PC-3 (cell line): ENCODE data around the gene RSL1D1. TPM values are rescaled to one million over a fixed set of nuclear protein-coding genes. Genes with fewer than 3 reads are reported as not detected.

Source experiments
- ATAC-seq: fragments of 200-7000 bp; cut with Tn5 transposase; 2 replicates; pipeline ENCODE4 v1.9.1; 2020; ENCODE audit warnings: mild to moderate bottlenecking, moderate library complexity
- BruUV-seq: library from RNA; stranded (reverse); fragments of 400-500 nt; replicated peaks from 2 replicates; lab custom pipeline; 2021; lab: Mats Ljungman, UMichigan
- CTCF ChIA-PET: fragments of 300-600 bp; sonication (Branson Sonifier 250); formaldehyde crosslinking; loops from one replicate; lab custom pipeline; 2022; ENCODE audit warnings: antibody characterized with exemption; lab: Charles Lee
- POLR2A ChIA-PET: fragments of 300-600 bp; sonication (Branson Sonifier 250); formaldehyde crosslinking; loops from one replicate; lab custom pipeline; 2022; ENCODE audit warnings: antibody characterized with exemption; ENCODE audit not compliant: unreplicated experiment; lab: Charles Lee
- DNase-seq: peaks from one replicate; pipeline ENCODE4 v3.0.0-alpha.2; 2015
- H2AFZ ChIP-seq: fragments of 300-600 bp; sonication (generic); 2 replicates; pipeline ENCODE4 v1.6.0; 2016; ENCODE audit warnings: antibody characterized with exemption, low read length
- H3F3A ChIP-seq: fragments of 300-600 bp; sonication (generic); one replicate; pipeline ENCODE4 v1.6.0; 2017; ENCODE audit warnings: antibody characterized with exemption, low read length, control low read depth, mild to moderate bottlenecking; ENCODE audit not compliant: unreplicated experiment
- H3K27ac ChIP-seq: fragments of 300-600 bp; sonication (generic); 2 replicates; pipeline ENCODE4 v1.5.1; 2016; ENCODE audit warnings: mild to moderate bottlenecking, low read length
- H3K27me3 ChIP-seq: fragments of 300-600 bp; sonication (generic); 2 replicates; pipeline ENCODE4 v1.6.1; 2016; ENCODE audit warnings: low read length, mixed read lengths
- H3K36me3 ChIP-seq: fragments of 300-600 bp; sonication (generic); 2 replicates; pipeline ENCODE4 v1.6.1; 2016; ENCODE audit warnings: low read depth, mixed run types, low read length, mixed read lengths
- H3K4me1 ChIP-seq: fragments of 300-600 bp; sonication (generic); 2 replicates; pipeline ENCODE4 v1.5.1; 2016; ENCODE audit warnings: low read length; ENCODE audit not compliant: insufficient read depth
- H3K4me2 ChIP-seq: fragments of 300-600 bp; sonication (generic); 2 replicates; pipeline ENCODE4 v1.6.0; 2016; ENCODE audit warnings: low read length
- H3K4me3 ChIP-seq: fragments of 300-600 bp; sonication (generic); 2 replicates; pipeline ENCODE4 v1.5.1; 2016; ENCODE audit warnings: mild to moderate bottlenecking, low read length, mixed read lengths
- H3K79me2 ChIP-seq: fragments of 300-600 bp; sonication (generic); 2 replicates; pipeline ENCODE4 v1.6.1; 2017; ENCODE audit warnings: low read length, mixed read lengths
- H3K9ac ChIP-seq: fragments of 300-600 bp; sonication (generic); 2 replicates; pipeline ENCODE4 v1.6.0; 2016; ENCODE audit warnings: mild to moderate bottlenecking, low read length
- H3K9me2 ChIP-seq: fragments of 300-600 bp; sonication (generic); replicated peaks from 2 replicates; pipeline ENCODE4 v1.6.1; 2016; ENCODE audit warnings: mixed run types, low read length, mixed read lengths
- H3K9me3 ChIP-seq: fragments of 300-600 bp; sonication (generic); 2 replicates; pipeline ENCODE4 v1.6.1; 2016; ENCODE audit warnings: low read length, mixed read lengths
- H4K20me1 ChIP-seq: fragments of 300-600 bp; sonication (generic); 2 replicates; pipeline ENCODE4 v1.6.1; 2016; ENCODE audit warnings: low read length, mixed read lengths
- CTCF ChIP-seq: fragments of 300-600 bp; sonication (generic); conservative IDR thresholded peaks from 2 replicates; pipeline ENCODE4 v1.5.1; 2017; ENCODE audit warnings: antibody characterized with exemption, low read depth, mild to moderate bottlenecking, low read length
- EZH2 ChIP-seq: fragments of 300-600 bp; sonication (generic); IDR thresholded peaks from one replicate; pipeline ENCODE4 v1.6.1; 2017; ENCODE audit warnings: antibody characterized with exemption, mild to moderate bottlenecking, low read length; ENCODE audit not compliant: unreplicated experiment
- EZH2phosphoT487 ChIP-seq: fragments of 300-600 bp; sonication (generic); IDR thresholded peaks from 2 replicates; pipeline ENCODE4 v1.6.1; 2018; ENCODE audit warnings: mild to moderate bottlenecking, antibody characterized with exemption, low read length, borderline replicate concordance
- intact Hi-C: fragments of 100-400 bp; cut with micrococcal nuclease; formaldehyde crosslinking; loops from 2 replicates; pipeline ENCODE4 v1.9.0; 2023
- total RNA-seq: library from RNA; depleted of rRNA; stranded (reverse); fragments of >200 nt; gene quantifications from 2 replicates; pipeline ENCODE4 v1.2.3, GENCODE V29; 2014

RSL1D1 gene
- total RNA-seq, 1 experiment from 2014 or later, result 75.9 TPM

GRCh38 chr16:11792410-11793241, 58.7 kb downstream of the RSL1D1 start:
- Histone ChIP-seq H3K4me2 (no peak overlapping the region), H2AFZ (no peak overlapping the region), H3K79me2 (peaks cover 88% of the 10 kb centered on the region), H3K4me3 (no peak overlapping the region), H4K20me1 (peaks cover 10% of the 10 kb centered on the region; the same call in 1 of the 2 replicates), H3K9ac (no peak overlapping the region), H3K9me2 (no peaks in the 10 kb centered on the region), H3K9me3 (no peaks in the 10 kb centered on the region), H3F3A (no peaks in the 10 kb centered on the region), H3K36me3 (no peaks in the 10 kb centered on the region), H3K27ac (no peak overlapping the region), H3K27me3 (no peaks in the 10 kb centered on the region), H3K4me1 (0 out of 2 replicates have a peak, but pooled peaks cover 5% of the 10 kb centered on the region)
- no peak for DNase-seq
- intact Hi-C loops, result no loop called here
- no peak for ATAC-seq
- POLR2A ChIA-PET, result no interaction called here
- TF ChIP-seq CTCF, result no peak
- no peak for TF ChIP-seq EZH2
- TF ChIP-seq EZH2phosphoT487, result no peak
- CTCF ChIA-PET, result no interaction called here
- BruUV-seq, result no TSS peak

- Histone ChIP-seq H2AFZ (no peak overlapping the region), H3K4me1 (0 out of 2 replicates have a peak, but pooled peaks cover 5% of the 10 kb centered on the region), H4K20me1 (peaks cover 10% of the 10 kb centered on the region; the same call in 1 of the 2 replicates), H3K79me2 (peaks cover 94% of the 10 kb centered on the region), H3K4me3 (no peak overlapping the region), H3F3A (no peaks in the 10 kb centered on the region), H3K4me2 (no peak overlapping the region), H3K9me2 (no peaks in the 10 kb centered on the region), H3K27ac (no peak overlapping the region), H3K27me3 (no peaks in the 10 kb centered on the region), H3K9ac (no peak overlapping the region), H3K9me3 (no peaks in the 10 kb centered on the region), H3K36me3 (no peaks in the 10 kb centered on the region)
- DNase-seq (no peak), ATAC-seq (no peak)
- no TSS peak for BruUV-seq
- ChIA-PET POLR2A (no interaction called here), CTCF (no interaction called here)
- no peak for TF ChIP-seq EZH2phosphoT487
- no peak for TF ChIP-seq CTCF
- TF ChIP-seq EZH2, result no peak
- intact Hi-C loops, result no loop called here
Measured at GRCh38 chr16:11791144-11791828, 60.1 kb downstream of the RSL1D1 start.
